Measurements from ENCODE around the gene CERKL. TPM values are rescaled to one million over a fixed set of nuclear protein-coding genes. Genes with fewer than 3 reads are reported as not detected.
"Not testable (repeated sequence)": the region's sequence is repeated elsewhere in the genome, so short reads cannot be mapped to it uniquely, and the experiment has no call there.

The CERKL gene
- 9.2 TPM for polyA plus RNA-seq (ENCODE audit: insufficient read length)

- no peak for DNase-seq
These were observed at the start of gene CERKL for GRCh38 chr2:181656450-181657291. TSS of gene CERKL (minus strand) at chr2:181657105. CDS start at chr2:181657006, 99 bp downstream.

DNA sequence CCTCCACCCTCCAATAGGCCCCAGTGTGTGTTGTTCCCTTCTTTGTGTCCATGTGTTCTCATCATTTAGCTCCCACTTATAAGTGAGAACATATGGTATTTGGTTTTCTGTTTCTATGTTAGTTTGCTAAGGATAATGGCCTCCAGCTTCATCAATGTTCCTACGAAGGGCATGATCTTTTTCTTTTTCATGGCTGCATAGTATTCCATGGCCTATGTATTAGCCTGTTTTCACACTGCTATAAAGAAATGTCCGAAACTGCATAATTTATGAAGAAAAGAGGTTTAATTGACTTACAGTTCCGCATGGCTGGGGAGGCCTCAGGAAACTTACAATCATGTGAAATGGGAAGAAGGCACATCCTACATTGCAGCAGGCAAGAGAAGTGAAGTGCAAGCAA lies 45.6 kb upstream of the CERKL start:
- not testable (repeated sequence) for DNase-seq

DNA sequence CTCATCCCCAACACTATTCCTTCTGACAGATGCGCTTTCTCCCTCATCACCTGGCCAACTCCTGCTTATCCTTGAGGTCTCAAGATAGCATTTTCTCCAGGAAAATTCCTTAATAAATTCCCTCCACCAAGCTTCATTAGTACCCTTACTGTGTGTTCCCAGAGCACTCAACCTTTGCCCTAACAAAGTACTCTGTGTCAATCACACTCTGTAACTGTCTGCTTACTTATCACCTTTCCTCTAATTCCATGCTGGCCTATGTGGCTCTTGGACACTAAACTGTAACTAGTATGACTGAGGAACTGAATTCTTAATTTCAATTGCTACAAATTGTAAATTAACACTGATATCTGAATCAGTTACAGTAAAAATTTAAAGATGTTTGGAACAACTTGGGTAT lies 41.3 kb upstream of the CERKL start:
- DNase-seq, result no peak

DNA sequence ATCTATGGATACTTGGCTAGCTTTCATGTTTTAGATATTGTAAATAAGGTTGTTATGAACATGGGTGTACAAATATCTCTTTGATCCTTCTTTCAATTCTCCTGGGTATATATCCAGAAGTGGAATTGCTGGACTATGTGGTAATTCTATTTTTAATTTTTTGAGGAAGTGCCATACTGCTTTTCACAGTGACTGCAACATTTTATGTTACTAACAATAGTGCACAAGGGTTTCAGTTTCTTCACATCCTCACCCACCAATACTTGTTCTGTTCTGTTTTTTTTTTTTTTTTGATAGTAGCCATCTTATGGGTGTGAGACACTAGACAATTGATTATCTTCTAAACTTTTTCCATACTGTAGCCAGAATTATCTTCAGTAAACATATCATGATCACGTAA lies 40.7 kb upstream of the CERKL start:
- DNase-seq, result no peak

GRCh38 chr2:181697126-181697525 lies 40.2 kb upstream of the CERKL start:
- DNase-seq, result no peak

GRCh38 chr2:181694271-181694670 lies 37.4 kb upstream of the CERKL start:
- no peak for DNase-seq

DNA sequence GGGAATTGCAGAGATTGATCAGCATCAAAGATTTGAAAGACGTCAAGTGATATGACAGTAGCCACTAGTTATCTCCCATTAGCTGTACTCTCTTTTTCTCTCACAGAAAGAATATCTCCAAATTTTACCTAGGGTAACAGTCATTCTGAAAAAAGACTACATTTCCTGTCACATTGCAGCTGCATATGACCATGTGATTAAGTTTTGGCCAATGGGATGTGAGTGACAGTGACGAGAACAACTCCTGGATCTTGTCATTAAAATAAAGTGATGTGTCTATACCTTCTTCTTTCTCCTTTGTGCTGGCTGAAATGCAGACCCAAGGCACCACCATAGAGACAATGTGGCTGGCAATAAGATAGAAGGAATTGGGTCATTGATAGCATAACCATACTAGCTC lies 34.0 kb upstream of the CERKL start:
- no peak for DNase-seq

DNA sequence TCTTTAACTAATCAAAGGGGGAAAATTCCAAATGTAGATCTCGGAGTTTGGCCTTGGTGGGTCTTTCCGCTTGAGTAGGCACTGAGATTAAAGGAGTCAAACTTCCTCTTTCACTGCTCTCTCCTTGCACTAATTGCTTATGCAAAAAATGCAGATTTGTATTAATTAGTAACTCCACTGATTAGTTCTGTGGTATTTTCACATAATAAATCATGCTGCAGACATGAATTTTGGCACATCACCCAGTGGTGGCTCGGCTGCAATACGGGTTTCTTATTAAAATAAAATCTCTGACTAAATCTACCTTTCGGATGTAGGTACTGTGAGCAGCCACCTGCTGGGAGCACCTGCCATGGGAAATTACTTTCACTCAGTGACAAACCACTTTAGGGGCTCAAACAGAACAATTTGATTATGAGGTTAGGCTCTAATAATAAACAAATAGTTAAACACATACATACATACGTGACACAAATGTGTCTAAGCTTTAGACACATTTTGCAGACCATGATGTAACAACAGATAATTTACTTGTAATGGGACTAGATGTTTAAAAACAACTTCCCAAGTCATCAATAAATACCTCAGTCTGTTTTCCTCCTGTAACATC lies 29.8 kb upstream of the CERKL start:
- DNase-seq, result no peak

DNA sequence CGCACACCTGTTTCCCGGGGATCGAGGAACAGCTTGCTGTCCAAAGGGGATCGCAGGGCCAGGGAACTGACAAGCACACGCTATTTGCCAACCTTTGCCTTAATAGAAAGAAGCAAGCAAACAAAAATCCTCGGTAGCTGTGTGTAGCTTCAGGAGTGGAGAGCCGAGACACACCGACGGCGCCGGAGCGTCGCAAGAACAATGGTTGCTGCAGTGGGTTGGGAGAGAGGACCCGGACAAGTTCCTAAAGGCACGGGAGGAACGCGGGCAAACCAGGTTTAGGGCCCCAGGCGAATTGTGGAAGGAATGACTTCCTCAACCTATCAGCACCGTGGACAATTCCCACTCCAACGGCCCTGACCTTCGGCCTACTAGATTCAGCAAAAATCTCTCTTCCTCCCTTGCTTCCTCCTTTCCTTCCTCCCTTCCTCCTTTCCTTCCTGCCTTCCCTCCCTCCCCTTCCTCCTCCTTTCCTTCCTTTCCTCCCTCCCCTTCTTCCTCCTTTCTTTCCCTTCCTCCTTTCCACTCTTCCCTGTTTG lies 28.3 kb upstream of the CERKL start:
- DNase-seq, result no peak

DNA sequence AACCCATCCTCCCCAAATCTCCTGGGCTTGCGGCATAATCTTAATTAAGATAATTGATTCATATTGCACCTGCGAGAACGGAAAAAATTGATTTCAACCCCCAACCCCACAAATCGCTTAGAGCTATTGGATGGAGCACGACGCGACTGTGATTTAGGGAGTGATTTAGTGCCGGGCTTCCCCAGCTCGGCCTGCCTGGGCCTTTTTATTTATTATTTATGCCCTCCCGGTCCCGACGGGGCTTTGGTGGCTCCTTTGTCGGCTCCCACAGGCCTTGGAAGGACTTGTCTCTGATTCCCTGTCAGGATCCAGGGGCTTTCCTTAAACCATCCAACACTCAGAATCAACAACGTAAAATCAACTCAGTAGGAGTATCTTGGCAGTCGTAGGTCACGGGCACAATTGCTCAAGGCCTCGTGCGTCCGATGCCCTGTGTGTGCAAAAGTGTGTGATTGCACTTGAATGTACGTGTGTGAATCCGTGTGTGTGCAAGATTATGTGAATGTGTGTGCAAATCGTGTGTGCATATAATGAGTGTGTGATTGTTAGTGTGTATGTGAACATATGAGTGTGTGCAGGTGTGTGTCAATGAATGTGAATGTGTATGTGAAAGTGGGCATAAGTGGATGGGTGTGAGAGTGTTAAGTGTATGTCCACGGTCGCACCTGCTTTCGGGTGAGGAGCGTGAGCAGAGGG lies 27.7 kb upstream of the CERKL start:
- DNase-seq, result no peak

DNA sequence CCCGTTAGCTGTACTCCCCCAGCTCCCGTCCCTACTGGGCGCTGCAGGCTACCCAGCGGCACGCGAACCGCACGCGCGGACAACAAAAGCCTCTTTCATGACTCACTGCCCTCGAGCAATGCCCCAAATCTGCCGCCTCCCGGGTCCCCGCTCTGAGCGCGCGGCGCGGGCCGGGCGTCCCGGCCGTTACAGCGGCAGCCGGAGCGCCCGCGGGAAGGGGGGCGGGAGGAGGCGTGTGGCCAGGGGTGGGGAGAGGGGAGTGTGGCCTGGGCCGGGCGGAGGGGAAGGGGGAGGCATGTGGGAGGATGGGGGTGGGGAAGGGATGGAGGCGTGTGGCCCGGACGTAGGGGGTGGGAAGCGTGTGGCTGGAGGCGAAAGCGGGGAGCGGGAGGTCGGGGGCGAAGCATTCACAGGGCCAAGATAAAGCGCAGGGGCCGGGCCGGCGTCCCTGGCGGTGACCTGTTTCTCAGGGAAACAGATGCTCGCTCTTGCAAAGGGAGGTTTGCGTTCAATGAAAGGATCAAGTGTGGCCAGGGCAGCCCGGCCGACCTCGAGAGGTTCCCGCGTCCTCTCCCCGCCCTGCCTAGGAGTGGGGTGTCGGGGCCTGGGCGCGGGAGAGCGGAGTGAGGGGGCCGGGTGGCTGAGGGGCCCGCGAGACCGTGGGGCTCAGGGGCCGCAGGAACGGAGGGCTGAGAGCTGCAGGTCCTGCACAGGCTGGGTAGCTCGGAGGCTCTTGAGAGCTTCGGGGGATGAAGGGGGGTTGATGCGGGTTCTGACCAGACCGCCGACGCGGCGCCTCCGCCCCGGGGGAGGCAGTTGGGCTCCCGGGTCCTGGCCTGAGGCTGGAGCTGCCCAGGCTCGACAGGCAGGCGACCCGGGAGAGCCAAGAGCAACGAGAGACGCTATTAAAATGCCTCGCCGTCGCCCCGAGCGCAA lies 26.9 kb upstream of the CERKL start:
- no peak for DNase-seq

GRCh38 chr2:181682795-181683517 lies 26.1 kb upstream of the CERKL start:
- DNase-seq, result no peak

- no peak for DNase-seq
These were observed 25.3 kb upstream of the CERKL start for GRCh38 chr2:181682026-181682789.

DNA sequence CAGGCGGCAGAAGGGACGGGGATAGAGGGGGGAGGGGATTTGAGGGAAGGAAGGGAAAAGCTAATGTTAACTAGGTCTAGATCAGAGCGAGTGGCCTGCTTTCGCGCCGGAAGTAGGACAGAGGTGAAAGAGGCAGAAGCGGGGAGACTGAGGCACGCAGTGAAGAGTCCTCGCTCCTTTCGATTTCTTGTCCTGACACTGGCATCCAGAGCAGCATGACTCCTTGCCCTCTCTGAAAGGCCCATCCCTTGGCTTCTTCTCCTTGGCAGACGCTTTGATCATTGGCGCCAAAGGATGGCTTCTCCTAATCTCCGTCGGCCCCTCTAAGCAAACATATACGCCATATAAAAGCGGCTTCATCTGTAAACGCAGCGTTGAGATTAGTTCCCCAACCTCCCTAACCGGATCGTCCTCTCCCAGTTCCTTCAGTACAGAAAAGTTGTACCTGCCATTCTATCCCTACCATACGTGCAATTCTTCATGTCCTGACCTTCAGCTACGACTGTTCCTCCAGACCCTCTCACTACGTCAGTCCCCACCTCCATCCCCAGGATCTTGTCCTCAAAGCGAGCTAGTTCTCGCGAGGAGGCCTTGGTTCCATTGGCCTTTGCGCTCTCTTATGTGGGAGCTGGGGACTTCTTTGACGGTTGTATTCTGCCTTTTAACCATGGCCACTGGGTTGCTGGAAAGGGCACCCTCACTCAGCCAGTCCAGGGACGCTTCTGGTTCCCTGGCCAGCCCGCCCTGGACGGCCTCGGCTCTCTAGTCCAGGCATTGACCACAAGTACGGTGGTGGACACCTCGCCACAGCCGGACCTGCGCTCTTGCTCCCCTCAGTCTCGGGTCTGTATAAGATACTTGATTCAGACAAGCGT lies 24.3 kb upstream of the CERKL start:
- no peak for DNase-seq

- no peak for DNase-seq
These were observed 23.4 kb upstream of the CERKL start, which contains the start of gene NEUROD1 for GRCh38 chr2:181680055-181680936. TSS of gene NEUROD1 (minus strand) at chr2:181680517. CDS start at chr2:181678860, 1,657 bp downstream.

DNA sequence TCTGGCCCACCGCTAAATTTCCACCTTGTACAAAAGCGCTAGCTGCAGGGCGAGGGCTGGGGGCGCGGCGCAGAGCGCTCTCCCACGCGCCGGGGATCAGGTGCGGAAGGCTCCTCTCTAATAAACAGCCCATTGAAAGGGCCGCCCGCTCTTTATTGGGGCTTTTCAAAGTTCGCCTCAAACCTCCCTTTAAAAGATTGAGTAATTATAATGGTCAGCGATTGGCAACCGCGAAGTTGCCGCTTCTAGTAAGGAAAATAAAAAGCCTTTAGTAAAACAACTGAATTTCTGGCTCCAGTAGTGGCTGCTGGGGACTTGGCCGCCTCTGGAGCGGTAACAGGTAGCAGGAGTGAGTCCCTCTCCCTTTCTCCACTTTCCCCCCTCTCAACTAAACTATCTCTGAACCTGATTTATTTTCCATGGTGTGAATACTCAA lies 22.7 kb upstream of the CERKL start:
- no peak for DNase-seq

- no peak for DNase-seq
These were observed 22.1 kb upstream of the CERKL start for GRCh38 chr2:181678861-181679543.
